HepG2 (cell line): ENCODE results near the gene KIAA0232. TPM values are rescaled to one million over a fixed set of nuclear protein-coding genes. Genes with fewer than 3 reads are reported as not detected.

Source experiments
- ATAC-seq: fragments of 200-7000 bp; cut with Tn5 transposase; 3 replicates; pipeline ENCODE4 v1.9.1; 2020; ENCODE audit warnings: mild to moderate bottlenecking, moderate library complexity
- BruUV-seq: library from RNA; stranded (reverse); fragments of 400-500 nt; replicated peaks from 2 replicates; lab custom pipeline; 2021; lab: Mats Ljungman, UMichigan
- CTCF ChIA-PET: fragments of 300-600 bp; formaldehyde crosslinking; extraction: SDS; loops from one replicate; lab custom pipeline; 2021; ENCODE audit warnings: low total read pairs, inconsistent platforms, low intra/inter-chr PET ratio; lab: Yijun Ruan, JAX
- POLR2A ChIA-PET: fragments of 350-600 bp; sonication (Branson Sonifier 250); formaldehyde crosslinking; loops from one replicate; lab custom pipeline; 2020; ENCODE audit warnings: antibody characterized with exemption, inconsistent platforms; lab: Yijun Ruan, JAX
- DNase-seq: peaks from one replicate; pipeline ENCODE4 v3.0.0-alpha.2; 2015; ENCODE audit warnings: low spot score
- FAIRE-seq: peaks from 3 replicates; lab custom pipeline; 2011; peaks lifted over from hg19 to GRCh38; lab: Jason Lieb, UNC
- H2AFZ ChIP-seq: one replicate; pipeline ENCODE4 v1.6.1; 2011; ENCODE audit warnings: low read length, inconsistent platforms
- H3K27ac ChIP-seq: fragments of 300-600 bp; 3 replicates; pipeline ENCODE4 v1.8.0; 2011; ENCODE audit warnings: mixed run types, mild to moderate bottlenecking, mixed read lengths, low read length, inconsistent platforms; ENCODE audit not compliant: insufficient read depth; ENCODE audit errors: extremely low read length
- H3K27me3 ChIP-seq, 2 experiments: fragments of 200-600 bp in 1 of 2; 2 replicates in 1 of 2; 3 replicates in 1 of 2; pipeline versions ENCODE4 v1.6.0 to v1.8.0; 2011; ENCODE audit warnings: low read length in 2 of 2, mild to moderate bottlenecking in 2 of 2, moderate library complexity in 2 of 2, inconsistent platforms in 1 of 2; ENCODE audit not compliant: insufficient read depth in 2 of 2, control insufficient read depth in 1 of 2
- H3K36me3 ChIP-seq, 2 experiments: fragments of 200-600 bp in 1 of 2; replicated peaks in 1 of 2; 2 replicates in 1 of 2; 3 replicates in 1 of 2; pipeline versions ENCODE4 v1.5.1 to v1.8.0; 2011; ENCODE audit warnings: low read length in 2 of 2, inconsistent platforms in 1 of 2; ENCODE audit not compliant: insufficient read depth in 2 of 2, control insufficient read depth in 1 of 2
- H3K4me1 ChIP-seq: 2 replicates; pipeline ENCODE4 v1.5.1; 2012; ENCODE audit warnings: low read length, inconsistent platforms; ENCODE audit not compliant: insufficient read depth
- H3K4me2 ChIP-seq: 2 replicates; pipeline ENCODE4 v1.6.0; 2011; ENCODE audit warnings: low read depth, low read length, inconsistent platforms
- H3K4me3 ChIP-seq, 3 experiments: fragments of 200-600 bp in 1 of 3; sonication (generic), shearing (Covaris generic) in 1 of 3; replicated peaks in 1 of 3; 2 replicates each; pipeline ENCODE4 v1.5.1; 2011 to 2016; ENCODE audit warnings: low read length in 3 of 3, inconsistent platforms in 2 of 3, low read depth in 2 of 3, mild to moderate bottlenecking in 2 of 3, control low read depth in 1 of 3, mixed read lengths in 1 of 3; ENCODE audit not compliant: insufficient read depth in 1 of 3
- H3K79me2 ChIP-seq: one replicate; pipeline ENCODE4 v1.6.1; 2011; ENCODE audit warnings: low read length, inconsistent platforms; ENCODE audit not compliant: insufficient read depth
- H3K9ac ChIP-seq: 2 replicates; pipeline ENCODE4 v1.6.0; 2011; ENCODE audit warnings: mild to moderate bottlenecking, low read depth, low read length, inconsistent platforms; ENCODE audit not compliant: insufficient read depth
- H3K9me3 ChIP-seq: 2 replicates; pipeline ENCODE4 v1.5.1; 2012; ENCODE audit warnings: mild to moderate bottlenecking, low read length
- H4K20me1 ChIP-seq: 2 replicates; pipeline ENCODE4 v1.6.0; 2011; ENCODE audit warnings: inconsistent platforms, mild to moderate bottlenecking, low read length, moderate library complexity; ENCODE audit not compliant: insufficient read depth
- HNRNPL ChIP-seq: fragments of 200-400 bp; formaldehyde crosslinking; IDR thresholded peaks from 2 replicates; pipeline ENCODE4 v1.6.1; 2017; ENCODE audit warnings: mild to moderate bottlenecking, low read depth, low read length
- MED13 ChIP-seq: sonication (generic); formaldehyde crosslinking; IDR thresholded peaks from 2 replicates; pipeline ENCODE4 v1.5.0; 2020; ENCODE audit warnings: missing genetic modification reagents
- NAIF1 ChIP-seq: sonication (generic); formaldehyde crosslinking; IDR thresholded peaks from 2 replicates; pipeline ENCODE4 v1.5.0; 2020; ENCODE audit warnings: mild to moderate bottlenecking, missing genetic modification reagents, borderline replicate concordance
- PATZ1 ChIP-seq: sonication (generic); formaldehyde crosslinking; IDR thresholded peaks from 2 replicates; pipeline ENCODE4 v1.4.0; 2020; ENCODE audit warnings: missing genetic modification reagents
- ZFY ChIP-seq: sonication (generic); formaldehyde crosslinking; IDR thresholded peaks from 2 replicates; pipeline ENCODE4 v1.4.0; 2020; ENCODE audit warnings: missing genetic modification reagents
- ZNF263 ChIP-seq: sonication (generic); formaldehyde crosslinking; IDR thresholded peaks from 2 replicates; pipeline ENCODE4 v1.4.0; 2020; ENCODE audit warnings: missing genetic modification reagents
- ZNF512 ChIP-seq: sonication (generic); formaldehyde crosslinking; IDR thresholded peaks from 2 replicates; pipeline ENCODE4 v1.4.0; 2020; ENCODE audit warnings: mild to moderate bottlenecking, missing genetic modification reagents
- ZNF83 ChIP-seq: sonication (generic); formaldehyde crosslinking; IDR thresholded peaks from 2 replicates; pipeline ENCODE4 v1.4.0; 2020; ENCODE audit warnings: missing genetic modification reagents, mild to moderate bottlenecking, borderline replicate concordance
- WGBS: methylation state at CpG from one replicate; pipeline ENCODE4 v1.1.6; 2017; ENCODE audit warnings: low lambda C conversion rate; 5-methylcytosine and 5-hydroxymethylcytosine counted together
- in situ Hi-C: cut with HindIII; loops from 2 replicates; pipeline ENCODE4 v1.10.0; 2017; ENCODE audit warnings: low pct_unique_long_range_greater_than_20kb; ENCODE audit not compliant: extremely low pct_ligation_motif_present
- intact Hi-C: fragments of 100-400 bp; cut with micrococcal nuclease; formaldehyde crosslinking; loops from one replicate; pipeline ENCODE4 v1.10.0; 2022; ENCODE audit not compliant: unreplicated experiment
- polyA plus RNA-seq, 8 experiments: library from polyadenylated mRNA; depleted of rRNA in 3 of 8; stranded (reverse) in 7 of 8; unstranded in 1 of 8; fragments of >200 nt; fragmentation: Illumina TruSeq in 4 of 8; extraction: Trizol in 4 of 8; gene quantifications; 2 replicates each; pipeline versions ENCODE4 v1.2.1 to v1.2.3, GENCODE V29; 2011 to 2016; ENCODE audit warnings: low read depth in 4 of 8, missing spikeins in 1 of 8, mixed read lengths in 1 of 8; ENCODE audit not compliant: insufficient read depth in 1 of 8
- total RNA-seq, 5 experiments: library from RNA; depleted of rRNA; stranded (reverse); fragments of >200 nt; fragmentation: Illumina TruSeq; extraction: Trizol; gene quantifications; 2 replicates each; pipeline ENCODE4 v1.2.3, GENCODE V29; 2016; ENCODE audit warnings: low read depth in 1 of 5
- TF ChIP-seq, protein P1 (sequence below), 2 experiments: fragments of 450-650 bp in 1 of 2; sonication (generic) in 1 of 2; formaldehyde crosslinking in 1 of 2; IDR thresholded peaks; 2 replicates each; pipeline versions ENCODE4 v1.6.1 to v1.8.0; 2016 to 2022; ENCODE audit warnings: antibody characterized with exemption in 1 of 2, mild to moderate bottlenecking in 1 of 2, missing genetic modification reagents in 1 of 2

The KIAA0232 gene
- total and polyA plus RNA-seq, 2 of the 13 experiments (the other 11 are each of a cell fraction or from before 2014, with no cell fraction given), result 7.8 to 17.1 TPM

DNA sequence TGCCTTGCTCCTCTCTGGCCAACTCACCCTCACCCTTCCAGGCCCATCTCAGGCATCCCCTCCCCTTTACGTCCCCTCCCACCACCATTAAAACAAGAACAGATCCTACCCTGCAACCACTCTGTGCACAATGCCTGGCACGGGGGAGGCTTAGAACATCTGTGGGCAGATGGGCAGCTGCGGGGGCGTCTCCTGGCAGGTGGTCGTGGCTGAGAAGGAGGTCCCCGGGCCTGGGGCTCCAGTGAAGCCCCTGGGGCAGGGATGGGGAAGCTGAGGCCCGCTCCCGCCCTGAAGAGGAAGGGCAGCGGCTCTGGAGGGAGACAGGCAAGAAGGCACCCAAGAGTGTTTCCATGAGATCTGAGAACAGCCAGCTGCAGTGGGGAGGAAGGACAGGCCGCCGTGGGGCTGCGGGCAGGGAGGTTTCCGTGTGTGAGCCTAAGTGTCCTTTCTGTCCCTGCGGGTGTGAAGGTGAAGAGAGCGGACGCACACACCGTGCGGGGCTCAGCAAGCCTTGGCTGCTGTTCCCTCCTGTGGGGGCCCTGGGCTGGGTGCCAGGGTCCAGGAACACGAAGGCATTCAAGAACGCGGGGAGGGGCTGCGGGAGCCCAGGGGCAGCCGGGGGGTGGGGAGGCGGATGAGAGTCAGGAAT is 119.3 kb downstream of the KIAA0232 start:
- FAIRE-seq (no peak), ATAC-seq (peak; percentile 24), DNase-seq (no peak)
- in situ Hi-C loops, result loop anchor here (10.0 kb wide), 1 partner anchor 173 kb away; no protein-coding TSS in a partner anchor
- H3K4me1 ChIP-seq, result peaks cover 90% of the 10 kb centered on the region
- H3K36me3 ChIP-seq, result no peaks in the 10 kb centered on the region
- H3K4me3 ChIP-seq, result no peak overlapping the region
- peak overlapping the region; percentile 78 for H3K27ac ChIP-seq
- no peaks in the 10 kb centered on the region for H4K20me1 ChIP-seq
- POLR2A ChIA-PET, result interaction anchor here (1.1 to 11.5 kb wide), 3 partner anchors 7 to 152 kb away, joined by 3 to 215 read pairs (median 4); no protein-coding TSS in a partner anchor
- H3K27me3 ChIP-seq, result no peaks in the 10 kb centered on the region
- BruUV-seq, result no TSS peak
- intact Hi-C loops, result loop anchor here (10.0 kb wide), 1 partner anchor 143 kb away; the partner anchor contains the start of gene TADA2B
- peak overlapping the region; percentile 17; the same call in 1 of the 2 replicates for H3K9ac ChIP-seq
- no peaks in the 10 kb centered on the region for H3K9me3 ChIP-seq
- H3K4me2 ChIP-seq, result no peak overlapping the region
- H3K79me2 ChIP-seq, result no peaks in the 10 kb centered on the region
- WGBS, result 71% methylated on average over 18 of the region's 24 CpGs
- CTCF ChIA-PET, result no interaction called here
- H2AFZ ChIP-seq, result no peak overlapping the region
- TF ChIP-seq HNRNPL (peak; percentile 9; the same call in 1 of the 2 replicates), ZNF83 (no peak), ZNF512 (CRISPR knock-in tag) (no peak), MED13 (CRISPR knock-in tag) (0 out of 2 replicates have a peak, but pooled peaks have one; percentile 5), ZNF263 (CRISPR knock-in tag) (peak; percentile 53; the same call in 1 of the 2 replicates), PATZ1 (CRISPR knock-in tag) (peak; percentile 79; the same call in 1 of the 2 replicates), NAIF1 (CRISPR knock-in tag) (0 out of 2 replicates have a peak, but pooled peaks have one; percentile 34), ZFY (CRISPR knock-in tag) (peak; percentile 5; the same call in 1 of the 2 replicates)
- TF ChIP-seq, protein P1, sequence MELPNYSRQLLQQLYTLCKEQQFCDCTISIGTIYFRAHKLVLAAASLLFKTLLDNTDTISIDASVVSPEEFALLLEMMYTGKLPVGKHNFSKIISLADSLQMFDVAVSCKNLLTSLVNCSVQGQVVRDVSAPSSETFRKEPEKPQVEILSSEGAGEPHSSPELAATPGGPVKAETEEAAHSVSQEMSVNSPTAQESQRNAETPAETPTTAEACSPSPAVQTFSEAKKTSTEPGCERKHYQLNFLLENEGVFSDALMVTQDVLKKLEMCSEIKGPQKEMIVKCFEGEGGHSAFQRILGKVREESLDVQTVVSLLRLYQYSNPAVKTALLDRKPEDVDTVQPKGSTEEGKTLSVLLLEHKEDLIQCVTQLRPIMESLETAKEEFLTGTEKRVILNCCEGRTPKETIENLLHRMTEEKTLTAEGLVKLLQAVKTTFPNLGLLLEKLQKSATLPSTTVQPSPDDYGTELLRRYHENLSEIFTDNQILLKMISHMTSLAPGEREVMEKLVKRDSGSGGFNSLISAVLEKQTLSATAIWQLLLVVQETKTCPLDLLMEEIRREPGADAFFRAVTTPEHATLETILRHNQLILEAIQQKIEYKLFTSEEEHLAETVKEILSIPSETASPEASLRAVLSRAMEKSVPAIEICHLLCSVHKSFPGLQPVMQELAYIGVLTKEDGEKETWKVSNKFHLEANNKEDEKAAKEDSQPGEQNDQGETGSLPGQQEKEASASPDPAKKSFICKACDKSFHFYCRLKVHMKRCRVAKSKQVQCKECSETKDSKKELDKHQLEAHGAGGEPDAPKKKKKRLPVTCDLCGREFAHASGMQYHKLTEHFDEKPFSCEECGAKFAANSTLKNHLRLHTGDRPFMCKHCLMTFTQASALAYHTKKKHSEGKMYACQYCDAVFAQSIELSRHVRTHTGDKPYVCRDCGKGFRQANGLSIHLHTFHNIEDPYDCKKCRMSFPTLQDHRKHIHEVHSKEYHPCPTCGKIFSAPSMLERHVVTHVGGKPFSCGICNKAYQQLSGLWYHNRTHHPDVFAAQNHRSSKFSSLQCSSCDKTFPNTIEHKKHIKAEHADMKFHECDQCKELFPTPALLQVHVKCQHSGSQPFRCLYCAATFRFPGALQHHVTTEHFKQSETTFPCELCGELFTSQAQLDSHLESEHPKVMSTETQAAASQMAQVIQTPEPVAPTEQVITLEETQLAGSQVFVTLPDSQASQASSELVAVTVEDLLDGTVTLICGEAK (IDR thresholded peaks at IDR 0.05), result no peak
- TF ChIP-seq, protein P1 (CRISPR knock-in tag; IDR thresholded peaks at IDR 0.05), result no peak
